ENCODE results near the gene RPLP1.
"Not testable (repeated sequence)": the region's sequence is repeated elsewhere in the genome, so short reads cannot be mapped to it uniquely, and the experiment has no call there.

RPLP1 gene

GRCh38 chr15:69434679-69435078 lies 17.9 kb upstream of the RPLP1 start:
- DNase-seq (ENCODE audit: low read depth), result no peak
- no peak overlapping the region for H3K4me3 ChIP-seq (ENCODE audit: low read depth, low read length)

- H3K4me3 ChIP-seq (ENCODE audit: low read depth, low read length), result no peak overlapping the region
- DNase-seq (ENCODE audit: low read depth), result no peak
These were observed 16.6 kb upstream of the RPLP1 start for GRCh38 chr15:69435985-69436384.

- DNase-seq (ENCODE audit: low read depth), result no peak
- no peak overlapping the region for H3K4me3 ChIP-seq (ENCODE audit: low read depth, low read length)
These were observed 15.7 kb upstream of the RPLP1 start for GRCh38 chr15:69436951-69437350.

- no peak for DNase-seq (ENCODE audit: low read depth)
- H3K4me3 ChIP-seq (ENCODE audit: low read depth, low read length), result no peak overlapping the region
These were observed 13.0 kb upstream of the RPLP1 start for GRCh38 chr15:69439623-69440022.

- no peak overlapping the region for H3K4me3 ChIP-seq (ENCODE audit: low read depth, low read length)
- no peak for DNase-seq (ENCODE audit: low read depth)
These were observed 9.5 kb upstream of the RPLP1 start for GRCh38 chr15:69443032-69443611.

- H3K4me3 ChIP-seq (ENCODE audit: low read depth, low read length), result no peak overlapping the region
- no peak for DNase-seq (ENCODE audit: low read depth)
These were observed 7.9 kb upstream of the RPLP1 start for GRCh38 chr15:69444686-69445085.

- H3K4me3 ChIP-seq (ENCODE audit: low read depth, low read length), result no peak overlapping the region
- no peak for DNase-seq (ENCODE audit: low read depth)
These were observed 5.7 kb upstream of the RPLP1 start for GRCh38 chr15:69446953-69447352.

GRCh38 chr15:69450221-69450620 lies 2.4 kb upstream of the RPLP1 start:
- DNase-seq (ENCODE audit: low read depth); H3K4me3 ChIP-seq (ENCODE audit: low read depth, low read length): not testable (repeated sequence)

- no peak overlapping the region for H3K4me3 ChIP-seq (ENCODE audit: low read depth, low read length)
- DNase-seq (ENCODE audit: low read depth), result no peak
These were observed 1.5 kb upstream of the RPLP1 start for GRCh38 chr15:69450968-69451695.

- peak overlapping the region; percentile 98 for H3K4me3 ChIP-seq (ENCODE audit: low read depth, low read length)
- DNase-seq (ENCODE audit: low read depth), result no peak
These were observed 497 bp upstream of the RPLP1 start for GRCh38 chr15:69451951-69452691.

- peak overlapping the region; percentile 98 for H3K4me3 ChIP-seq (ENCODE audit: low read depth, low read length)
- DNase-seq (ENCODE audit: low read depth), result no peak
These were observed 2.3 kb downstream of the RPLP1 start for GRCh38 chr15:69454953-69455352.

- no peak for DNase-seq (ENCODE audit: low read depth)
- H3K4me3 ChIP-seq (ENCODE audit: low read depth, low read length), result no peak overlapping the region
These were observed 3.9 kb downstream of the RPLP1 start for GRCh38 chr15:69456208-69457166.

- no peak for DNase-seq (ENCODE audit: low read depth)
These were observed 5.0 kb downstream of the RPLP1 start for GRCh38 chr15:69457304-69458280.

GRCh38 chr15:69459066-69459465 lies 6.4 kb downstream of the RPLP1 start:
- H3K4me3 ChIP-seq (ENCODE audit: low read depth, low read length), result no peak overlapping the region
- DNase-seq (ENCODE audit: low read depth), result no peak

More at GRCh38 chr15:69457304-69458280, 5.0 kb downstream of the RPLP1 start:
- no peak overlapping the region for H3K4me3 ChIP-seq (ENCODE audit: low read depth, low read length)

GRCh38 chr15:69460481-69460880 lies 7.9 kb downstream of the RPLP1 start:
- no peak for DNase-seq (ENCODE audit: low read depth)

GRCh38 chr15:69462030-69462492 lies 9.4 kb downstream of the RPLP1 start:
- peak overlapping the region; percentile 42 for H3K4me3 ChIP-seq (ENCODE audit: low read depth, low read length)
- DNase-seq (ENCODE audit: low read depth), result no peak

More at GRCh38 chr15:69460481-69460880, 7.9 kb downstream of the RPLP1 start:
- no peak overlapping the region for H3K4me3 ChIP-seq (ENCODE audit: low read depth, low read length)

- peak overlapping the region; percentile 53 for H3K4me3 ChIP-seq (ENCODE audit: low read depth, low read length)
- DNase-seq (ENCODE audit: low read depth), result peak; percentile 94
These were observed 10.0 kb downstream of the RPLP1 start for GRCh38 chr15:69462493-69463181.

Data from skeletal muscle cell (primary cell).